ENCODE measurements around the gene MYRFL. TPM values are rescaled to one million over a fixed set of nuclear protein-coding genes. Genes with fewer than 3 reads are reported as not detected.

MYRFL gene
- total RNA-seq, 3 donors from 2014 or later: 1.3 TPM; not detected in 2

- DNase-seq (ENCODE audit: low spot score in 2 of 2): no peak
- H3K9me3 ChIP-seq: no peaks in the 10 kb centered on the region
- H3K4me3 ChIP-seq: no peak overlapping the region
- intact Hi-C loops (cut with DNase I; ENCODE audit: low total_unique reads): no loop called here
- no peaks in the 10 kb centered on the region for H3K36me3 ChIP-seq
- H3K27me3 ChIP-seq: no peaks in the 10 kb centered on the region
- TF ChIP-seq POLR2AphosphoS5 (IDR thresholded peaks at IDR 0.05): no peak
- TF ChIP-seq CTCF (IDR thresholded peaks at IDR 0.05): no peak
- no peak for TF ChIP-seq POLR2A (IDR thresholded peaks at IDR 0.05)
- H3K4me1 ChIP-seq: no peaks in the 10 kb centered on the region
- no peak overlapping the region for H3K27ac ChIP-seq
Measured at GRCh38 chr12:69885658-69886057, 60.6 kb downstream of the MYRFL start.

GRCh38 chr12:69886109-69886508 lies 61.1 kb downstream of the MYRFL start:
- Histone ChIP-seq H3K27ac (no peak overlapping the region), H3K9me3 (no peaks in the 10 kb centered on the region), H3K4me3 (no peak overlapping the region), H3K27me3 (no peaks in the 10 kb centered on the region), H3K4me1 (no peaks in the 10 kb centered on the region), H3K36me3 (no peaks in the 10 kb centered on the region)
- DNase-seq (ENCODE audit: low spot score in 2 of 2): no peak
- intact Hi-C loops (cut with DNase I; ENCODE audit: low total_unique reads): no loop called here
- TF ChIP-seq POLR2AphosphoS5 (IDR thresholded peaks at IDR 0.05): no peak
- TF ChIP-seq POLR2A (IDR thresholded peaks at IDR 0.05): no peak
- TF ChIP-seq CTCF (IDR thresholded peaks at IDR 0.05): no peak

- H3K27me3 ChIP-seq: no peaks in the 10 kb centered on the region
- TF ChIP-seq CTCF (IDR thresholded peaks at IDR 0.05): no peak
- TF ChIP-seq POLR2AphosphoS5 (IDR thresholded peaks at IDR 0.05): no peak
- TF ChIP-seq POLR2A (IDR thresholded peaks at IDR 0.05): no peak
- no peak for DNase-seq (ENCODE audit: low spot score in 2 of 2)
- H3K4me3 ChIP-seq: no peak overlapping the region
- no peak overlapping the region for H3K27ac ChIP-seq
- intact Hi-C loops (cut with DNase I; ENCODE audit: low total_unique reads): no loop called here
- H3K4me1 ChIP-seq: no peaks in the 10 kb centered on the region
- no peaks in the 10 kb centered on the region for H3K36me3 ChIP-seq
- H3K9me3 ChIP-seq: no peaks in the 10 kb centered on the region
Measured at GRCh38 chr12:69886715-69887114, 61.7 kb downstream of the MYRFL start.

- no peaks in the 10 kb centered on the region for H3K36me3 ChIP-seq
- H3K27me3 ChIP-seq: no peaks in the 10 kb centered on the region
- no peaks in the 10 kb centered on the region for H3K4me1 ChIP-seq
- DNase-seq (ENCODE audit: low spot score in 2 of 2): no peak
- TF ChIP-seq CTCF (IDR thresholded peaks at IDR 0.05) (no peak), POLR2AphosphoS5 (IDR thresholded peaks at IDR 0.05) (no peak), POLR2A (IDR thresholded peaks at IDR 0.05) (no peak)
- H3K27ac ChIP-seq: no peak overlapping the region
- no peak overlapping the region for H3K4me3 ChIP-seq
- no peaks in the 10 kb centered on the region for H3K9me3 ChIP-seq
- intact Hi-C loops (cut with DNase I; ENCODE audit: low total_unique reads): no loop called here
Measured at GRCh38 chr12:69888901-69889300, 63.9 kb downstream of the MYRFL start.

- intact Hi-C loops (cut with DNase I; ENCODE audit: low total_unique reads): no loop called here
Measured at GRCh38 chr12:69894800-69895383, 69.9 kb downstream of the MYRFL start.

More at GRCh38 chr12:69894800-69895383, 69.9 kb downstream of the MYRFL start:
- DNase-seq (ENCODE audit: low spot score in 2 of 2): no peak
- Histone ChIP-seq H3K9me3 (no peaks in the 10 kb centered on the region), H3K27me3 (no peaks in the 10 kb centered on the region), H3K4me3 (no peak overlapping the region), H3K36me3 (no peaks in the 10 kb centered on the region), H3K4me1 (no peaks in the 10 kb centered on the region), H3K27ac (no peak overlapping the region)
- TF ChIP-seq POLR2A (IDR thresholded peaks at IDR 0.05): no peak
- TF ChIP-seq POLR2AphosphoS5 (IDR thresholded peaks at IDR 0.05): no peak
- no peak for TF ChIP-seq CTCF (IDR thresholded peaks at IDR 0.05)

All from breast epithelium (tissue), 4 donors.